ENCODE results near the gene POLR2E.
A peak's percentile ranks its signal among the peaks of the same experiment; 100 is the strongest.

Gene POLR2E

GRCh38 chr19:1047696-1048147 lies 47.5 kb downstream of the POLR2E start:
- no peak for DNase-seq (ENCODE audit: low spot score)

GRCh38 chr19:1046836-1047695 lies 48.1 kb downstream of the POLR2E start:
- DNase-seq (ENCODE audit: low spot score) = no peak

- DNase-seq (ENCODE audit: low spot score) = no peak
Measured at GRCh38 chr19:1046117-1046626, 49.0 kb downstream of the POLR2E start.

- peak; percentile 63 for DNase-seq (ENCODE audit: low spot score)
Measured at GRCh38 chr19:1045247-1045603, 50.0 kb downstream of the POLR2E start.

GRCh38 chr19:1042689-1043511 lies 52.3 kb downstream of the POLR2E start:
- peak; percentile 83 for DNase-seq (ENCODE audit: low spot score)

GRCh38 chr19:1041835-1042685 lies 53.1 kb downstream of the POLR2E start:
- DNase-seq (ENCODE audit: low spot score) = peak; percentile 79

- DNase-seq (ENCODE audit: low spot score) = no peak
Measured at GRCh38 chr19:1041272-1041834, 53.8 kb downstream of the POLR2E start.

GRCh38 chr19:1040476-1041271 lies 54.5 kb downstream of the POLR2E start:
- DNase-seq (ENCODE audit: low spot score) = peak; percentile 97

GRCh38 chr19:1039646-1040475 lies 55.3 kb downstream of the POLR2E start, which contains the start of gene ABCA7:
Gene ABCA7 (plus strand): TSS chr19:1040107. CDS start chr19:1041362, 1,255 bp downstream.
- DNase-seq (ENCODE audit: low spot score) = peak; percentile 98

GRCh38 chr19:1038978-1039645 lies 56.1 kb downstream of the POLR2E start:
- no peak for DNase-seq (ENCODE audit: low spot score)

- no peak for DNase-seq (ENCODE audit: low spot score)
Measured at GRCh38 chr19:1037621-1038064, 57.5 kb downstream of the POLR2E start.
